Upper lobe of right lung (tissue), 1 donor: ENCODE data around the gene RPL31. TPM values are rescaled to one million over a fixed set of nuclear protein-coding genes. Genes with fewer than 3 reads are reported as not detected.

Experiments
- ATAC-seq: fragments of 200-7000 bp; cut with Tn5 transposase; one replicate; pipeline ENCODE4 v1.9.1; 2020; ENCODE audit warnings: mild to moderate bottlenecking, moderate library complexity
- DNase-seq: peaks from one replicate; pipeline ENCODE4 v3.0.0-alpha.2; 2020
- H3K27ac ChIP-seq: fragments of 200-600 bp; one replicate; pipeline ENCODE4 v1.8.0; 2022
- H3K27me3 ChIP-seq: fragments of 200-600 bp; one replicate; pipeline ENCODE4 v1.8.0; 2022; ENCODE audit warnings: mild to moderate bottlenecking
- H3K36me3 ChIP-seq: fragments of 200-600 bp; one replicate; pipeline ENCODE4 v1.8.0; 2022
- H3K4me1 ChIP-seq: fragments of 200-600 bp; one replicate; pipeline ENCODE4 v1.8.0; 2022
- H3K4me3 ChIP-seq: fragments of 200-600 bp; one replicate; pipeline ENCODE4 v1.8.0; 2022; ENCODE audit warnings: mild to moderate bottlenecking
- H3K9me3 ChIP-seq: fragments of 200-600 bp; one replicate; pipeline ENCODE4 v1.8.0; 2022
- CTCF ChIP-seq: fragments of 200-600 bp; IDR thresholded peaks from one replicate; pipeline ENCODE4 v1.8.0; 2022; ENCODE audit warnings: antibody characterized with exemption
- intact Hi-C: fragments of 100-400 bp; cut with DNase I; formaldehyde crosslinking; loops from one replicate; pipeline ENCODE4 v1.11.0; 2022
- total RNA-seq: library from RNA; stranded (reverse); fragmentation: NEBNext Ultra II Directional; extraction: Animal tissue kit (Norgen Biotek cat#: 25700); gene quantifications from one replicate; pipeline ENCODE4 v1.2.1, GENCODE V29; 2021
- donor health status: DM: no; HTN: yes; CAD: no; lungs with severe emphysema.

The RPL31 gene
- total RNA-seq, 1 donor from 2014 or later, result 1,071 TPM

- H3K9me3 ChIP-seq, result no peaks in the 10 kb centered on the region
- H3K36me3 ChIP-seq, result no peaks in the 10 kb centered on the region
- no peak overlapping the region for H3K4me3 ChIP-seq
- DNase-seq (peak; percentile 87), ATAC-seq (peak; percentile 81)
- no peaks in the 10 kb centered on the region for H3K4me1 ChIP-seq
- intact Hi-C loops, result loop anchor here (5.0 kb wide), 2 partner anchors 263 to 373 kb away; no protein-coding TSS in a partner anchor
- no peaks in the 10 kb centered on the region for H3K27me3 ChIP-seq
- peak; percentile 94 for TF ChIP-seq CTCF
- H3K27ac ChIP-seq, result no peak overlapping the region
Observed at GRCh38 chr2:100984892-100985307, 17.2 kb upstream of the RPL31 start.

GRCh38 chr2:100986157-100986556 lies 15.9 kb upstream of the RPL31 start:
- H3K9me3 ChIP-seq, result no peaks in the 10 kb centered on the region
- no peak for ATAC-seq
- H3K4me1 ChIP-seq, result no peaks in the 10 kb centered on the region
- intact Hi-C loops, result loop anchor here (5.0 kb wide), 1 partner anchor 374 kb away; no protein-coding TSS in a partner anchor
- no peak for TF ChIP-seq CTCF
- no peak overlapping the region for H3K4me3 ChIP-seq
- no peak overlapping the region for H3K27ac ChIP-seq
- H3K27me3 ChIP-seq, result no peaks in the 10 kb centered on the region
- no peak for DNase-seq
- H3K36me3 ChIP-seq, result no peaks in the 10 kb centered on the region

GRCh38 chr2:100987536-100987935 lies 14.6 kb upstream of the RPL31 start:
- H3K27me3 ChIP-seq, result no peaks in the 10 kb centered on the region
- DNase-seq (no peak), ATAC-seq (no peak)
- H3K27ac ChIP-seq, result no peak overlapping the region
- intact Hi-C loops, result loop anchor here (5.0 kb wide), 1 partner anchor 375 kb away; no protein-coding TSS in a partner anchor
- no peaks in the 10 kb centered on the region for H3K9me3 ChIP-seq
- H3K36me3 ChIP-seq, result no peaks in the 10 kb centered on the region
- no peaks in the 10 kb centered on the region for H3K4me1 ChIP-seq
- TF ChIP-seq CTCF, result no peak
- no peak overlapping the region for H3K4me3 ChIP-seq

GRCh38 chr2:100987974-100988373 lies 14.1 kb upstream of the RPL31 start:
- no peak overlapping the region for H3K4me3 ChIP-seq
- H3K36me3 ChIP-seq, result no peaks in the 10 kb centered on the region
- no peaks in the 10 kb centered on the region for H3K27me3 ChIP-seq
- DNase-seq (no peak), ATAC-seq (no peak)
- intact Hi-C loops, result loop anchor here (5.0 kb wide), 1 partner anchor 376 kb away; no protein-coding TSS in a partner anchor
- no peak overlapping the region for H3K27ac ChIP-seq
- TF ChIP-seq CTCF, result no peak
- no peaks in the 10 kb centered on the region for H3K4me1 ChIP-seq
- H3K9me3 ChIP-seq, result no peaks in the 10 kb centered on the region

GRCh38 chr2:100988630-100989417 lies 13.3 kb upstream of the RPL31 start:
- intact Hi-C loops, result loop anchor here (5.0 kb wide), 1 partner anchor 377 kb away; no protein-coding TSS in a partner anchor
- TF ChIP-seq CTCF, result no peak
- Histone ChIP-seq H3K4me3 (no peak overlapping the region), H3K27ac (no peak overlapping the region), H3K9me3 (no peaks in the 10 kb centered on the region), H3K27me3 (no peaks in the 10 kb centered on the region), H3K4me1 (no peaks in the 10 kb centered on the region), H3K36me3 (peaks cover 4% of the 10 kb centered on the region)
- DNase-seq (no peak), ATAC-seq (no peak)
